K562 (cell line): ENCODE results near the gene GAL3ST3. TPM values are rescaled to one million over a fixed set of nuclear protein-coding genes. Genes with fewer than 3 reads are reported as not detected.

Experiments used
- ATAC-seq: fragments of 200-7000 bp; cut with Tn5 transposase; 3 replicates; pipeline ENCODE4 v1.9.1; 2020; ENCODE audit warnings: moderate library complexity
- BruUV-seq: library from RNA; stranded (reverse); fragments of 400-500 nt; replicated peaks from 2 replicates; lab custom pipeline; 2021; lab: Mats Ljungman, UMichigan
- CTCF ChIA-PET: fragments of 300-600 bp; formaldehyde crosslinking; extraction: SDS; loops from one replicate; lab custom pipeline; 2021; ENCODE audit warnings: low intra/inter-chr PET ratio; lab: Yijun Ruan, JAX
- POLR2A ChIA-PET: fragments of 300-600, 350-650 bp; sonication (Branson Sonifier 250); formaldehyde crosslinking; extraction: SDS; loops from one replicate; lab custom pipeline; 2021; ENCODE audit warnings: antibody characterized with exemption, inconsistent platforms; lab: Yijun Ruan, JAX
- DNase-seq, 4 experiments: peaks; one replicate each; pipeline versions ENCODE4 v3.0.0 to v3.0.0-alpha.2; 2011 to 2018; ENCODE audit warnings: low spot score in 3 of 4, mixed read lengths in 3 of 4; ENCODE audit errors: extremely low read depth in 1 of 4
- FAIRE-seq: peaks from 2 replicates; lab custom pipeline; 2011; peaks lifted over from hg19 to GRCh38; lab: Jason Lieb, UNC
- H2AFZ ChIP-seq: 2 replicates; pipeline ENCODE4 v1.6.0; 2011; ENCODE audit warnings: low read depth, low read length, control low read depth, inconsistent platforms
- H3K27ac ChIP-seq: fragments of 200-600 bp; 3 replicates; pipeline ENCODE4 v1.8.0; 2011; ENCODE audit warnings: low read depth, mild to moderate bottlenecking, control low read depth, inconsistent platforms, low read length, moderate library complexity, mixed read lengths; ENCODE audit errors: extremely low read depth
- H3K27me3 ChIP-seq, 2 experiments: fragments of 300-600 bp in 1 of 2; 2 replicates in 1 of 2; 3 replicates in 1 of 2; pipeline versions ENCODE4 v1.6.0 to v1.8.0; 2011; ENCODE audit warnings: inconsistent platforms in 2 of 2, low read length in 2 of 2, mild to moderate bottlenecking in 1 of 2, mixed read lengths in 1 of 2, moderate library complexity in 1 of 2; ENCODE audit not compliant: control insufficient read depth in 2 of 2, insufficient read depth in 2 of 2
- H3K36me3 ChIP-seq: fragments of 300-600 bp; 3 replicates; pipeline ENCODE4 v1.8.0; 2011; ENCODE audit warnings: mild to moderate bottlenecking, low read length, inconsistent platforms; ENCODE audit not compliant: control insufficient read depth, insufficient read depth
- H3K4me1 ChIP-seq, 2 experiments: fragments of 200-600 bp in 1 of 2; replicated peaks in 1 of 2; 2 replicates in 1 of 2; 3 replicates in 1 of 2; pipeline versions ENCODE4 v1.5.1 to v1.8.0; 2011; ENCODE audit warnings: inconsistent platforms in 2 of 2, low read length in 2 of 2, mild to moderate bottlenecking in 1 of 2, mixed read lengths in 1 of 2, moderate library complexity in 1 of 2; ENCODE audit not compliant: control insufficient read depth in 2 of 2, insufficient read depth in 2 of 2
- H3K4me2 ChIP-seq: 2 replicates; pipeline ENCODE4 v1.6.1; 2011; ENCODE audit warnings: low read length, control low read depth, inconsistent platforms, mixed read lengths; ENCODE audit not compliant: insufficient read depth
- H3K4me3 ChIP-seq: fragments of 200-600 bp; sonication (generic), shearing (Covaris generic); 2 replicates; pipeline ENCODE4 v1.5.1; 2016; ENCODE audit warnings: control low read depth, inconsistent platforms
- H3K79me2 ChIP-seq: fragments of 200-600 bp; 3 replicates; pipeline ENCODE4 v1.8.0; 2011; ENCODE audit warnings: low read length, inconsistent platforms; ENCODE audit not compliant: control insufficient read depth, insufficient read depth
- H3K9ac ChIP-seq, 2 experiments: 2 replicates each; pipeline versions ENCODE4 v1.6.0 to v1.6.1; 2011; ENCODE audit warnings: low read depth in 2 of 2, low read length in 2 of 2, control low read depth in 1 of 2, inconsistent platforms in 1 of 2, mild to moderate bottlenecking in 1 of 2, mixed read lengths in 1 of 2; ENCODE audit not compliant: insufficient read depth in 1 of 2
- H3K9me1 ChIP-seq: one replicate; pipeline ENCODE4 v1.6.0; 2011; ENCODE audit warnings: inconsistent platforms, mild to moderate bottlenecking, low read length, moderate library complexity; ENCODE audit not compliant: control insufficient read depth, insufficient read depth
- H3K9me3 ChIP-seq: replicated peaks from 2 replicates; pipeline ENCODE4 v1.5.1; 2011; ENCODE audit warnings: low read depth, low read length, inconsistent platforms; ENCODE audit not compliant: control insufficient read depth, insufficient read depth
- H4K20me1 ChIP-seq: replicated peaks from 2 replicates; pipeline ENCODE4 v1.6.1; 2011; ENCODE audit warnings: low read length, inconsistent platforms, mixed read lengths; ENCODE audit not compliant: control insufficient read depth, insufficient read depth
- BACH1 ChIP-seq: fragments of 200-800 bp; sonication (Bioruptor generic); IDR thresholded peaks from 2 replicates; pipeline ENCODE4 v1.6.1; 2016; ENCODE audit warnings: missing genetic modification characterization, missing compliant biosample characterization
- CLOCK ChIP-seq: fragments of 250-450 bp; sonication (Bioruptor Pico); IDR thresholded peaks from 2 replicates; pipeline ENCODE4 v1.4.0; 2020; ENCODE audit warnings: mild to moderate bottlenecking, moderate library complexity, borderline replicate concordance
- CTBP1 ChIP-seq: fragments of 450-650 bp; IDR thresholded peaks from 2 replicates; pipeline ENCODE4 v1.6.1; 2016; ENCODE audit warnings: borderline replicate concordance
- FOXK2 ChIP-seq, 2 experiments: fragments of 450-650 bp; IDR thresholded peaks in 1 of 2; conservative IDR thresholded peaks in 1 of 2; 2 replicates each; pipeline ENCODE4 v1.6.1; 2016; ENCODE audit warnings: low read depth in 2 of 2, mild to moderate bottlenecking in 1 of 2
- IRF1 ChIP-seq: sonication (generic); formaldehyde crosslinking; IDR thresholded peaks from 2 replicates; pipeline ENCODE4 v1.8.0; 2022; ENCODE audit warnings: missing genetic modification reagents, mild to moderate bottlenecking, borderline replicate concordance
- NEUROD1 ChIP-seq: fragments of 150-350 bp; IDR thresholded peaks from 2 replicates; pipeline ENCODE4 v1.6.1; 2014; ENCODE audit warnings: borderline replicate concordance, low read length, low read depth; ENCODE audit not compliant: partially characterized antibody
- SIX5 ChIP-seq, 2 experiments: IDR thresholded peaks; 2 replicates each; pipeline ENCODE4 v1.6.1; 2011; ENCODE audit warnings: low read length in 2 of 2, borderline replicate concordance in 1 of 2, low read depth in 1 of 2, mild to moderate bottlenecking in 1 of 2, moderate library complexity in 1 of 2; ENCODE audit not compliant: insufficient read depth in 1 of 2
- YBX1 ChIP-seq: fragments of 450-650 bp; IDR thresholded peaks from 2 replicates; pipeline ENCODE4 v1.7.1; 2016; ENCODE audit warnings: mild to moderate bottlenecking
- ZNF551 ChIP-seq: fragments of 250-450 bp; sonication (Bioruptor Pico); IDR thresholded peaks from 2 replicates; pipeline ENCODE4 v1.5.0; 2021; ENCODE audit warnings: mild to moderate bottlenecking, moderate library complexity
- WGBS: fragments of 100-300 bp; shearing (Covaris generic); methylation state at CpG from one replicate; pipeline ENCODE4 v1.1.6; 2016; ENCODE audit warnings: low coverage, mixed read lengths; ENCODE audit not compliant: insufficient coverage; ENCODE audit errors: missing lambda C conversion rate; 5-methylcytosine and 5-hydroxymethylcytosine counted together
- in situ Hi-C: fragments of 300-500 bp; cut with MboI; formaldehyde crosslinking; loops from 4 replicates; pipeline ENCODE4 v1.15.0; 2018; ENCODE audit warnings: inconsistent platforms, mixed read lengths
- intact Hi-C: fragments of 100-400 bp; cut with micrococcal nuclease; formaldehyde crosslinking; loops from 2 replicates; pipeline ENCODE4 v1.14.2; 2022
- polyA plus RNA-seq, 8 experiments: library from polyadenylated mRNA; depleted of rRNA in 4 of 8; stranded (reverse) in 5 of 8; unstranded in 3 of 8; fragments of >200 nt; fragmentation: Nextera tagmentation in 2 of 8; fragmentation: Illumina TruSeq in 1 of 8; extraction: Ambion mirVana in 2 of 8; extraction: Trizol in 1 of 8; gene quantifications; 2 replicates each; pipeline versions ENCODE4 v1.2.1 to v1.2.3, GENCODE V29; 2011 to 2014; ENCODE audit warnings: inconsistent platforms in 1 of 8, missing spikeins in 1 of 8
- total RNA-seq, 7 experiments: library from RNA; depleted of rRNA in 6 of 7; stranded (reverse); fragments of >200 nt in 6 of 7; fragmentation: Illumina TruSeq in 2 of 7; extraction: Trizol in 2 of 7; gene quantifications; 2 replicates each; pipeline versions ENCODE4 v1.2.1 to v1.2.3, GENCODE V29; 2011 to 2021; ENCODE audit warnings: low replicate concordance in 1 of 7

GAL3ST3 gene
- total and polyA plus RNA-seq, 9 of the 15 experiments (the other 6 are each of a cell fraction or from before 2014, with no cell fraction given), result not detected

DNA sequence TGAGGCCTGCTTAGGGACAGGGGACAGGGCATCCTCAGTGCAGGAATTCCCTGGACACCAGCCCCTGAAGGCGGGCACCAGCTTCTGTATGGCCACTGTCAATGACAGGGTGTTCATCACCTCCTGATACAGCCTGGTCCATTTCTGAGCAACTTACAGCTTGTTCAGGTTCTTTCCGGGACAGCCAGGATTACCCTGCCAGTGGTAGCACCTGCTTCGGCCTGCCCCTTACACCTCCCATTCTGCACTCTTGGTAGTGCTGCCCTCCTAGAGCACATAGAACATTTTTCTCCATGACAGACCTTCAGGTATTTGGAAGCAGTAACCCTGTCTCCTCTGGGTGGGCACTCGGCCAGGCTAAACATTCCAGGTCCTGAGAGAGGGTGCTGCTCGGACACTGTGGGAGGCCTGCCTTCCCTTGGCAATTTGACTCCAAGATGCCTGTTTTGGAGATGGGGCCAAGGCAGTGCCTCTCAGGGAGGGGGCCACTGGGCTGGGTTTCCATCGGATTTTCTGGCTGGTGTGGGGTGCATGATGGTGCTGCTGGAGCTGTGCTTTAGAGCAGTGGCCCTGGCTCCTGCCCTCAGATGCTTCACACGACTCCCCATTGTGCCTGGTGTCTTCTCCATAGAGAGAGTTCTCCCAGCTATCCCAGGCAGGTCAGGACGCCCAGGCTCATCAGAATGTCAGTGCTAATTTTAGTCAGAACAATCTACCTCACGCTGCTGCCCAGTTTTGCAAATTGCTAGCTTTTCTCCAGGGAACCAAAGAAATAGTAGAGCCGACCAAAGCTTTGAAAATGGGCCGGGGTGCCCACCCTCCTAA, 1.2 kb downstream of the GAL3ST3 start:
- DNase-seq (no peak), ATAC-seq (no peak), FAIRE-seq (no peak)
- no peaks in the 10 kb centered on the region for H3K9me3 ChIP-seq
- peaks cover 11 to 25% of the 10 kb centered on the region in 2 experiments for H3K4me1 ChIP-seq
- intact Hi-C loops, result no loop called here
- POLR2A ChIA-PET, result interaction anchor here (0.6 to 1.0 kb wide), 3 partner anchors 12 to 194 kb away, joined by 3 read pairs; no protein-coding TSS in a partner anchor
- no peaks in the 10 kb centered on the region for H4K20me1 ChIP-seq
- 30% methylated on average over 11 of the region's 11 CpGs for WGBS
- no peak overlapping the region for H3K27ac ChIP-seq
- H3K9me1 ChIP-seq, result no peaks in the 10 kb centered on the region
- CTCF ChIA-PET, result no interaction called here
- peak overlapping the region in 1 of 2 experiments; percentile 59; a peak in 1 of 4 replicates for H3K9ac ChIP-seq
- no TSS peak for BruUV-seq
- TF ChIP-seq YBX1 (no peak), NEUROD1 (no peak), FOXK2 (conservative IDR thresholded peaks at IDR 0.05 in 1 of 2, IDR thresholded peaks at IDR 0.05 in 1 of 2; ENCODE audit: low read depth in 2 of 2) (no peak), SIX5 (IDR thresholded peaks at IDR 0.05; ENCODE audit: borderline replicate concordance in 1 of 2, insufficient read depth in 1 of 2, low read depth in 1 of 2, low read length in 2 of 2) (no peak), ZNF551 (no peak), CTBP1 (no peak), IRF1 (CRISPR knock-in tag) (no peak), CLOCK (CRISPR knock-in tag) (no peak), BACH1 (no peak)
- no peak overlapping the region for H3K4me2 ChIP-seq
- H3K4me3 ChIP-seq, result no peak overlapping the region
- H2AFZ ChIP-seq, result no peak overlapping the region
- H3K36me3 ChIP-seq, result peaks cover 3% of the 10 kb centered on the region; the same call in 1 of the 3 replicates
- H3K79me2 ChIP-seq, result peaks cover 12% of the 10 kb centered on the region
- no peaks in the 10 kb centered on the region for H3K27me3 ChIP-seq
- in situ Hi-C loops, result no loop called here
